MM.1S (cell line): ENCODE measurements around the gene SHISA9.

Experiments
- EZH2 ChIP-seq: fragments of 300-600 bp; sonication (generic); optimal IDR thresholded peaks from 2 replicates; pipeline ENCODE3; 2017; ENCODE audit warnings: low read depth, mild to moderate bottlenecking, antibody characterized with exemption, low read length, mixed read lengths
- TF ChIP-seq, protein P1 (sequence below): fragments of 300-600 bp; sonication (generic); IDR thresholded peaks from 2 replicates; pipeline ENCODE4 v1.5.1; 2016; ENCODE audit warnings: antibody characterized with exemption, low read length, mixed read lengths

DNA sequence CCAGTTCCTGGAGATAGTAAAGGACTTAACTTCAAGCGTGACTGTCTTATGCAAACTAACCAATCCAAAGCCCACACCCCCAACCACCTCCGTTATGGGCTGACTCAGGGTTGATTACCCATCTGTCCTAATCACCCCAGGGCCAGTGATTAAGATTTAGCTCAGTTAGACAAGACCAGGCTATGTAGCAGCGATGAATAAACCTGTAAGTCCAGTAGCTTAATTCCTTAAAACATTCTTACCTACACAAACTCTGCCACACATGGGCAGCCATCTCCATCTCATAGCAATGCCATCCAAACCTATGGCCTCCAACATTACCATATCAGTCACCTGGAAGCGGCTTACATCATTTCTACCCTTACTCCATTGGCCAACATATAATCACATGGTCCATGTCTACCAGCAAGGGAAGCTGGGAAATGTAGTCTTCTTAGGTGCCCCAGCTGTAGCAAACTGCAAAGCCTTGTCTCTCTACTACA lies 266.7 kb downstream of the SHISA9 start:
- TF ChIP-seq, protein P1, sequence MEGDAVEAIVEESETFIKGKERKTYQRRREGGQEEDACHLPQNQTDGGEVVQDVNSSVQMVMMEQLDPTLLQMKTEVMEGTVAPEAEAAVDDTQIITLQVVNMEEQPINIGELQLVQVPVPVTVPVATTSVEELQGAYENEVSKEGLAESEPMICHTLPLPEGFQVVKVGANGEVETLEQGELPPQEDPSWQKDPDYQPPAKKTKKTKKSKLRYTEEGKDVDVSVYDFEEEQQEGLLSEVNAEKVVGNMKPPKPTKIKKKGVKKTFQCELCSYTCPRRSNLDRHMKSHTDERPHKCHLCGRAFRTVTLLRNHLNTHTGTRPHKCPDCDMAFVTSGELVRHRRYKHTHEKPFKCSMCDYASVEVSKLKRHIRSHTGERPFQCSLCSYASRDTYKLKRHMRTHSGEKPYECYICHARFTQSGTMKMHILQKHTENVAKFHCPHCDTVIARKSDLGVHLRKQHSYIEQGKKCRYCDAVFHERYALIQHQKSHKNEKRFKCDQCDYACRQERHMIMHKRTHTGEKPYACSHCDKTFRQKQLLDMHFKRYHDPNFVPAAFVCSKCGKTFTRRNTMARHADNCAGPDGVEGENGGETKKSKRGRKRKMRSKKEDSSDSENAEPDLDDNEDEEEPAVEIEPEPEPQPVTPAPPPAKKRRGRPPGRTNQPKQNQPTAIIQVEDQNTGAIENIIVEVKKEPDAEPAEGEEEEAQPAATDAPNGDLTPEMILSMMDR = no peak
- no peak for TF ChIP-seq EZH2
